GM23338 (cell line): ENCODE data around the gene EPB41L4A. TPM values are rescaled to one million over a fixed set of nuclear protein-coding genes. Genes with fewer than 3 reads are reported as not detected.

Experiments
- ATAC-seq: fragments of 200-7000 bp; cut with Tn5 transposase; 3 replicates; pipeline ENCODE4 v1.9.1; 2020
- DNase-seq: peaks from one replicate; pipeline ENCODE4 v3.0.0-alpha.2; 2015; ENCODE audit warnings: low spot score
- H2AFZ ChIP-seq: fragments of 200-600 bp; sonication (generic); 2 replicates; pipeline ENCODE4 v1.8.0; 2016; ENCODE audit warnings: antibody characterized with exemption, mild to moderate bottlenecking, moderate library complexity
- H3F3A ChIP-seq: fragments of 200-600 bp; sonication (generic); replicated peaks from 2 replicates; pipeline ENCODE4 v1.8.0; 2017; ENCODE audit warnings: antibody characterized with exemption, mixed run types, low read depth
- H3K27ac ChIP-seq: fragments of 200-600 bp; sonication (generic); 2 replicates; pipeline ENCODE4 v1.6.1; 2016; ENCODE audit warnings: low read depth
- H3K27me3 ChIP-seq: fragments of 200-600 bp; sonication (generic); 2 replicates; pipeline ENCODE4 v1.8.0; 2016; ENCODE audit warnings: mild to moderate bottlenecking, mixed run types, moderate library complexity; ENCODE audit not compliant: insufficient read depth
- H3K36me3 ChIP-seq: fragments of 200-600 bp; sonication (generic); 2 replicates; pipeline ENCODE4 v1.8.0; 2016; ENCODE audit warnings: mild to moderate bottlenecking; ENCODE audit not compliant: insufficient read depth
- H3K4me1 ChIP-seq: fragments of 200-600 bp; sonication (generic); 2 replicates; pipeline ENCODE4 v1.8.0; 2016; ENCODE audit warnings: mild to moderate bottlenecking, moderate library complexity; ENCODE audit not compliant: insufficient read depth
- H3K4me2 ChIP-seq: fragments of 200-600 bp; sonication (generic); 2 replicates; pipeline ENCODE4 v1.7.1; 2017; ENCODE audit warnings: mixed run types
- H3K4me3 ChIP-seq: fragments of 200-600 bp; sonication (generic); 2 replicates; pipeline ENCODE4 v1.6.1; 2016; ENCODE audit warnings: mixed run types
- H3K79me2 ChIP-seq: fragments of 200-600 bp; sonication (generic); replicated peaks from 2 replicates; pipeline ENCODE4 v1.8.0; 2017; ENCODE audit warnings: mild to moderate bottlenecking; ENCODE audit not compliant: insufficient read depth
- H3K9me2 ChIP-seq: fragments of 200-600 bp; sonication (generic); 2 replicates; pipeline ENCODE4 v1.8.0; 2017; ENCODE audit not compliant: insufficient read depth
- H4K20me1 ChIP-seq: fragments of 200-600 bp; sonication (generic); replicated peaks from 2 replicates; pipeline ENCODE4 v1.8.0; 2017; ENCODE audit warnings: mild to moderate bottlenecking; ENCODE audit not compliant: insufficient read depth
- H3K27ac Mint-ChIP-seq: 2 replicates; pipeline ENCODE4 v1.8.0; 2020; ENCODE audit warnings: inconsistent platforms, mild to moderate bottlenecking, moderate library complexity, mixed read lengths
- H3K27me3 Mint-ChIP-seq: 3 replicates; pipeline ENCODE4 v1.8.0; 2022; ENCODE audit warnings: low read depth, mild to moderate bottlenecking, moderate library complexity, mixed read lengths, inconsistent platforms; ENCODE audit not compliant: insufficient read depth, poor library complexity
- H3K36me3 Mint-ChIP-seq: 3 replicates; pipeline ENCODE4 v1.8.0; 2021; ENCODE audit warnings: low read depth, mild to moderate bottlenecking, inconsistent platforms, moderate library complexity, mixed read lengths
- H3K4me1 Mint-ChIP-seq: 3 replicates; pipeline ENCODE4 v1.8.0; 2020; ENCODE audit warnings: mild to moderate bottlenecking, inconsistent platforms, mixed read lengths
- H3K4me3 Mint-ChIP-seq: 3 replicates; pipeline ENCODE4 v1.8.0; 2021; ENCODE audit warnings: moderate library complexity, mild to moderate bottlenecking, inconsistent platforms, mixed read lengths
- H3K9me3 Mint-ChIP-seq: 3 replicates; pipeline ENCODE4 v1.8.0; 2020; ENCODE audit warnings: moderate library complexity, mild to moderate bottlenecking, inconsistent platforms, mixed read lengths
- CREB1 ChIP-seq: fragments of 250-450 bp; sonication (Bioruptor Pico); IDR thresholded peaks from 2 replicates; pipeline ENCODE4 v1.5.0; 2020; ENCODE audit warnings: low read depth, mild to moderate bottlenecking, moderate library complexity
- ETS1 ChIP-seq: IDR thresholded peaks from 2 replicates; pipeline ENCODE4 v1.6.1; 2016; ENCODE audit warnings: antibody characterized with exemption
- EZH2 ChIP-seq: fragments of 200-600 bp; sonication (generic); IDR thresholded peaks from one replicate; pipeline ENCODE4 v1.8.0; 2017; ENCODE audit warnings: antibody characterized with exemption, mild to moderate bottlenecking, low read depth; ENCODE audit not compliant: unreplicated experiment
- EZH2phosphoT487 ChIP-seq: fragments of 200-600 bp; sonication (generic); IDR thresholded peaks from one replicate; pipeline ENCODE4 v1.8.1; 2018; ENCODE audit warnings: antibody characterized with exemption; ENCODE audit not compliant: unreplicated experiment
- JUNB ChIP-seq: IDR thresholded peaks from one replicate; pipeline ENCODE4 v1.6.1; 2016; ENCODE audit warnings: antibody characterized with exemption; ENCODE audit not compliant: unreplicated experiment
- NANOG ChIP-seq: IDR thresholded peaks from 2 replicates; pipeline ENCODE4 v1.6.1; 2016; ENCODE audit warnings: antibody characterized with exemption, borderline replicate concordance
- POLR2AphosphoS5 ChIP-seq: IDR thresholded peaks from 2 replicates; pipeline ENCODE4 v1.6.1; 2016; ENCODE audit warnings: antibody characterized with exemption, low read depth
- STAT1 ChIP-seq: IDR thresholded peaks from one replicate; pipeline ENCODE4 v1.6.1; 2016; ENCODE audit warnings: antibody characterized with exemption; ENCODE audit not compliant: unreplicated experiment
- ZNF114 ChIP-seq: fragments of 250-450 bp; sonication (Bioruptor Pico); IDR thresholded peaks from 2 replicates; pipeline ENCODE4 v1.5.0; 2020; ENCODE audit warnings: mild to moderate bottlenecking, moderate library complexity
- polyA plus RNA-seq: library from polyadenylated mRNA; unstranded; fragments of >200 nt; fragmentation: Nextera tagmentation; extraction: Ambion mirVana; gene quantifications from 2 replicates; pipeline ENCODE4 v1.2.1, GENCODE V29; 2016
- total RNA-seq: library from RNA; depleted of rRNA; stranded (reverse); fragments of >200 nt; shearing (Covaris generic); gene quantifications from 2 replicates; pipeline ENCODE4 v1.2.3, GENCODE V29; 2014
- TF ChIP-seq, protein P1 (sequence below), 2 experiments: fragments of 200-600 bp in 1 of 2; sonication (generic) in 1 of 2; conservative IDR thresholded peaks; 2 replicates each; pipeline versions ENCODE4 v1.5.1 to v1.6.1; 2016 to 2017; ENCODE audit warnings: antibody characterized with exemption in 2 of 2, low read depth in 2 of 2, mild to moderate bottlenecking in 2 of 2, moderate library complexity in 1 of 2
- TF ChIP-seq, protein P2 (sequence below): IDR thresholded peaks from one replicate; pipeline ENCODE4 v1.6.1; 2018; ENCODE audit warnings: antibody characterized with exemption; ENCODE audit not compliant: unreplicated experiment
- TF ChIP-seq, protein P3 (sequence below): fragments of 250-450 bp; sonication (Bioruptor Pico); IDR thresholded peaks from 2 replicates; pipeline ENCODE4 v1.5.0; 2020; ENCODE audit warnings: mild to moderate bottlenecking, moderate library complexity

The EPB41L4A gene
- total and polyA plus RNA-seq, 2 experiments from 2014 or later, result 5.7 to 6.0 TPM

DNA sequence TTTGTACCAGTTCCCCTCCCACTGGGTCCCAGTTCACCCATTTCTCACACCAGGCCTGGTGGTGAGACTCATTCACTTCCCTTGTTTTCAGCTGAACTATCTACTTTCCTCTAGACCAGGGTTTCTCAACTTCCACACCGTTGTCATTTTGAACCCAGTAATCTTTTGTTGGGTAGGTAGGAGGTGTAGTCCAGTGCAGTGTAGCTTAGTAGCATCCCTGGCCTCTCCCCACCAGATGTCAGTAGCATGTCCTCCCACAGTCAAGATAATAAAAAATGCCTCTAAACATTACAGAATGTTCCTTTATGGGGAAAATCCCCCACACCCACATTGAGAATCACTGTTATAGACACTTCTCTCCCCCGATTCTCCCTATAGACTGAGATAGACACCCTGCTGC, 299.1 kb downstream of the EPB41L4A start:
- DNase-seq, result no peak
- H3K27ac Mint-ChIP-seq, result no peak overlapping the region
- H3K36me3 Mint-ChIP-seq, result no peaks in the 10 kb centered on the region
- TF ChIP-seq, protein P1, sequence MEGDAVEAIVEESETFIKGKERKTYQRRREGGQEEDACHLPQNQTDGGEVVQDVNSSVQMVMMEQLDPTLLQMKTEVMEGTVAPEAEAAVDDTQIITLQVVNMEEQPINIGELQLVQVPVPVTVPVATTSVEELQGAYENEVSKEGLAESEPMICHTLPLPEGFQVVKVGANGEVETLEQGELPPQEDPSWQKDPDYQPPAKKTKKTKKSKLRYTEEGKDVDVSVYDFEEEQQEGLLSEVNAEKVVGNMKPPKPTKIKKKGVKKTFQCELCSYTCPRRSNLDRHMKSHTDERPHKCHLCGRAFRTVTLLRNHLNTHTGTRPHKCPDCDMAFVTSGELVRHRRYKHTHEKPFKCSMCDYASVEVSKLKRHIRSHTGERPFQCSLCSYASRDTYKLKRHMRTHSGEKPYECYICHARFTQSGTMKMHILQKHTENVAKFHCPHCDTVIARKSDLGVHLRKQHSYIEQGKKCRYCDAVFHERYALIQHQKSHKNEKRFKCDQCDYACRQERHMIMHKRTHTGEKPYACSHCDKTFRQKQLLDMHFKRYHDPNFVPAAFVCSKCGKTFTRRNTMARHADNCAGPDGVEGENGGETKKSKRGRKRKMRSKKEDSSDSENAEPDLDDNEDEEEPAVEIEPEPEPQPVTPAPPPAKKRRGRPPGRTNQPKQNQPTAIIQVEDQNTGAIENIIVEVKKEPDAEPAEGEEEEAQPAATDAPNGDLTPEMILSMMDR (conservative IDR thresholded peaks at IDR 0.05; ENCODE audit: low read depth in 2 of 2), result no peak
- no peak for TF ChIP-seq EZH2
- no peak for TF ChIP-seq JUNB
- no peak for TF ChIP-seq POLR2AphosphoS5
- TF ChIP-seq CREB1 (CRISPR knock-in tag), result no peak
- no peak for TF ChIP-seq EZH2phosphoT487
- TF ChIP-seq ETS1, result no peak
- TF ChIP-seq, protein P2, sequence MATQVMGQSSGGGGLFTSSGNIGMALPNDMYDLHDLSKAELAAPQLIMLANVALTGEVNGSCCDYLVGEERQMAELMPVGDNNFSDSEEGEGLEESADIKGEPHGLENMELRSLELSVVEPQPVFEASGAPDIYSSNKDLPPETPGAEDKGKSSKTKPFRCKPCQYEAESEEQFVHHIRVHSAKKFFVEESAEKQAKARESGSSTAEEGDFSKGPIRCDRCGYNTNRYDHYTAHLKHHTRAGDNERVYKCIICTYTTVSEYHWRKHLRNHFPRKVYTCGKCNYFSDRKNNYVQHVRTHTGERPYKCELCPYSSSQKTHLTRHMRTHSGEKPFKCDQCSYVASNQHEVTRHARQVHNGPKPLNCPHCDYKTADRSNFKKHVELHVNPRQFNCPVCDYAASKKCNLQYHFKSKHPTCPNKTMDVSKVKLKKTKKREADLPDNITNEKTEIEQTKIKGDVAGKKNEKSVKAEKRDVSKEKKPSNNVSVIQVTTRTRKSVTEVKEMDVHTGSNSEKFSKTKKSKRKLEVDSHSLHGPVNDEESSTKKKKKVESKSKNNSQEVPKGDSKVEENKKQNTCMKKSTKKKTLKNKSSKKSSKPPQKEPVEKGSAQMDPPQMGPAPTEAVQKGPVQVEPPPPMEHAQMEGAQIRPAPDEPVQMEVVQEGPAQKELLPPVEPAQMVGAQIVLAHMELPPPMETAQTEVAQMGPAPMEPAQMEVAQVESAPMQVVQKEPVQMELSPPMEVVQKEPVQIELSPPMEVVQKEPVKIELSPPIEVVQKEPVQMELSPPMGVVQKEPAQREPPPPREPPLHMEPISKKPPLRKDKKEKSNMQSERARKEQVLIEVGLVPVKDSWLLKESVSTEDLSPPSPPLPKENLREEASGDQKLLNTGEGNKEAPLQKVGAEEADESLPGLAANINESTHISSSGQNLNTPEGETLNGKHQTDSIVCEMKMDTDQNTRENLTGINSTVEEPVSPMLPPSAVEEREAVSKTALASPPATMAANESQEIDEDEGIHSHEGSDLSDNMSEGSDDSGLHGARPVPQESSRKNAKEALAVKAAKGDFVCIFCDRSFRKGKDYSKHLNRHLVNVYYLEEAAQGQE, result no peak
- TF ChIP-seq ZNF114 (CRISPR knock-in tag), result no peak
- TF ChIP-seq STAT1, result no peak
- no peak for TF ChIP-seq NANOG
- TF ChIP-seq, protein P3, sequence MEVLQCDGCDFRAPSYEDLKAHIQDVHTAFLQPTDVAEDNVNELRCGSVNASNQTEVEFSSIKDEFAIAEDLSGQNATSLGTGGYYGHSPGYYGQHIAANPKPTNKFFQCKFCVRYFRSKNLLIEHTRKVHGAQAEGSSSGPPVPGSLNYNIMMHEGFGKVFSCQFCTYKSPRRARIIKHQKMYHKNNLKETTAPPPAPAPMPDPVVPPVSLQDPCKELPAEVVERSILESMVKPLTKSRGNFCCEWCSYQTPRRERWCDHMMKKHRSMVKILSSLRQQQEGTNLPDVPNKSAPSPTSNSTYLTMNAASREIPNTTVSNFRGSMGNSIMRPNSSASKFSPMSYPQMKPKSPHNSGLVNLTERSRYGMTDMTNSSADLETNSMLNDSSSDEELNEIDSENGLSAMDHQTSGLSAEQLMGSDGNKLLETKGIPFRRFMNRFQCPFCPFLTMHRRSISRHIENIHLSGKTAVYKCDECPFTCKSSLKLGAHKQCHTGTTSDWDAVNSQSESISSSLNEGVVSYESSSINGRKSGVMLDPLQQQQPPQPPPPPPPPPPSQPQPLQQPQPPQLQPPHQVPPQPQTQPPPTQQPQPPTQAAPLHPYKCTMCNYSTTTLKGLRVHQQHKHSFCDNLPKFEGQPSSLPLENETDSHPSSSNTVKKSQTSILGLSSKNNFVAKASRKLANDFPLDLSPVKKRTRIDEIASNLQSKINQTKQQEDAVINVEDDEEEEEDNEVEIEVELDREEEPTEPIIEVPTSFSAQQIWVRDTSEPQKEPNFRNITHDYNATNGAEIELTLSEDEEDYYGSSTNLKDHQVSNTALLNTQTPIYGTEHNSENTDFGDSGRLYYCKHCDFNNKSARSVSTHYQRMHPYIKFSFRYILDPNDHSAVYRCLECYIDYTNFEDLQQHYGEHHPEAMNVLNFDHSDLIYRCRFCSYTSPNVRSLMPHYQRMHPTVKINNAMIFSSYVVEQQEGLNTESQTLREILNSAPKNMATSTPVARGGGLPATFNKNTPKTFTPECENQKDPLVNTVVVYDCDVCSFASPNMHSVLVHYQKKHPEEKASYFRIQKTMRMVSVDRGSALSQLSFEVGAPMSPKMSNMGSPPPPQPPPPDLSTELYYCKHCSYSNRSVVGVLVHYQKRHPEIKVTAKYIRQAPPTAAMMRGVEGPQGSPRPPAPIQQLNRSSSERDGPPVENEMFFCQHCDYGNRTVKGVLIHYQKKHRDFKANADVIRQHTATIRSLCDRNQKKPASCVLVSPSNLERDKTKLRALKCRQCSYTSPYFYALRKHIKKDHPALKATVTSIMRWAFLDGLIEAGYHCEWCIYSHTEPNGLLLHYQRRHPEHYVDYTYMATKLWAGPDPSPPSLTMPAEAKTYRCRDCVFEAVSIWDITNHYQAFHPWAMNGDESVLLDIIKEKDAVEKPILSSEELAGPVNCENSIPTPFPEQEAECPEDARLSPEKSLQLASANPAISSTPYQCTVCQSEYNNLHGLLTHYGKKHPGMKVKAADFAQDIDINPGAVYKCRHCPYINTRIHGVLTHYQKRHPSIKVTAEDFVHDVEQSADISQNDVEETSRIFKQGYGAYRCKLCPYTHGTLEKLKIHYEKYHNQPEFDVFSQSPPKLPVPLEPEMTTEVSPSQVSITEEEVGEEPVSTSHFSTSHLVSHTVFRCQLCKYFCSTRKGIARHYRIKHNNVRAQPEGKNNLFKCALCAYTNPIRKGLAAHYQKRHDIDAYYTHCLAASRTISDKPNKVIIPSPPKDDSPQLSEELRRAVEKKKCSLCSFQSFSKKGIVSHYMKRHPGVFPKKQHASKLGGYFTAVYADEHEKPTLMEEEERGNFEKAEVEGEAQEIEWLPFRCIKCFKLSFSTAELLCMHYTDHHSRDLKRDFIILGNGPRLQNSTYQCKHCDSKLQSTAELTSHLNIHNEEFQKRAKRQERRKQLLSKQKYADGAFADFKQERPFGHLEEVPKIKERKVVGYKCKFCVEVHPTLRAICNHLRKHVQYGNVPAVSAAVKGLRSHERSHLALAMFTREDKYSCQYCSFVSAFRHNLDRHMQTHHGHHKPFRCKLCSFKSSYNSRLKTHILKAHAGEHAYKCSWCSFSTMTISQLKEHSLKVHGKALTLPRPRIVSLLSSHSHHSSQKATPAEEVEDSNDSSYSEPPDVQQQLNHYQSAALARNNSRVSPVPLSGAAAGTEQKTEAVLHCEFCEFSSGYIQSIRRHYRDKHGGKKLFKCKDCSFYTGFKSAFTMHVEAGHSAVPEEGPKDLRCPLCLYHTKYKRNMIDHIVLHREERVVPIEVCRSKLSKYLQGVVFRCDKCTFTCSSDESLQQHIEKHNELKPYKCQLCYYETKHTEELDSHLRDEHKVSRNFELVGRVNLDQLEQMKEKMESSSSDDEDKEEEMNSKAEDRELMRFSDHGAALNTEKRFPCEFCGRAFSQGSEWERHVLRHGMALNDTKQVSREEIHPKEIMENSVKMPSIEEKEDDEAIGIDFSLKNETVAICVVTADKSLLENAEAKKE, result no peak
- H3K27me3 Mint-ChIP-seq, result no peaks in the 10 kb centered on the region
- ATAC-seq, result no peak
- no peak overlapping the region for H3K4me2 ChIP-seq
- H3K9me3 Mint-ChIP-seq, result no peaks in the 10 kb centered on the region
- no peaks in the 10 kb centered on the region; the same call in 2 of the 3 replicates for H3K4me1 Mint-ChIP-seq
- H3F3A ChIP-seq, result no peaks in the 10 kb centered on the region
- H3K79me2 ChIP-seq, result no peaks in the 10 kb centered on the region
- no peaks in the 10 kb centered on the region for H3K36me3 ChIP-seq
- no peak overlapping the region for H3K4me3 Mint-ChIP-seq
- H3K4me1 ChIP-seq, result no peaks in the 10 kb centered on the region
- H4K20me1 ChIP-seq, result no peaks in the 10 kb centered on the region
- H3K27me3 ChIP-seq, result no peaks in the 10 kb centered on the region
- H3K27ac ChIP-seq, result no peak overlapping the region
- no peaks in the 10 kb centered on the region for H3K9me2 ChIP-seq
- no peak overlapping the region for H2AFZ ChIP-seq
- no peak overlapping the region for H3K4me3 ChIP-seq
